Activated B cell treated with CpG ODN at 0.5 μM for 24 hours (primary cell): ENCODE data around the gene KMO. TPM values are rescaled to one million over a fixed set of nuclear protein-coding genes. Genes with fewer than 3 reads are reported as not detected.

Experiments used
- ATAC-seq: fragments of 200-7000 bp; cut with Tn5 transposase; one replicate; pipeline ENCODE4 v1.10.0; 2021; ENCODE audit warnings: low read depth, mild to moderate bottlenecking, moderate library complexity
- CTCF ChIA-PET: fragments of 350-600 bp; sonication (Branson Sonifier 250); formaldehyde crosslinking; loops from one replicate; lab custom pipeline; 2021; ENCODE audit warnings: antibody characterized with exemption; lab: Charles Lee
- POLR2A ChIA-PET: fragments of 350-600 bp; sonication (Branson Sonifier 250); formaldehyde crosslinking; loops from one replicate; lab custom pipeline; 2021; ENCODE audit warnings: antibody characterized with exemption; lab: Charles Lee
- DNase-seq: peaks from one replicate; pipeline ENCODE4 v3.0.0; 2022
- H3K27ac Mint-ChIP-seq: one replicate; pipeline ENCODE4 v1.8.0; 2020; ENCODE audit warnings: mixed read lengths
- H3K27me3 Mint-ChIP-seq: one replicate; pipeline ENCODE4 v1.8.0; 2021; ENCODE audit warnings: mixed read lengths
- H3K36me3 Mint-ChIP-seq: one replicate; pipeline ENCODE4 v1.8.0; 2021; ENCODE audit warnings: low read depth, mixed read lengths
- H3K4me1 Mint-ChIP-seq: one replicate; pipeline ENCODE4 v1.8.0; 2021; ENCODE audit warnings: mixed read lengths
- H3K4me3 Mint-ChIP-seq: one replicate; pipeline ENCODE4 v1.8.0; 2020; ENCODE audit warnings: mild to moderate bottlenecking, mixed read lengths
- H3K9me3 Mint-ChIP-seq: one replicate; pipeline ENCODE4 v1.8.0; 2020; ENCODE audit warnings: mixed read lengths
- intact Hi-C: fragments of 100-400 bp; cut with micrococcal nuclease; formaldehyde crosslinking; loops from one replicate; pipeline ENCODE4 v1.15.1; 2024
- total RNA-seq: library from RNA; stranded (reverse); gene quantifications from 2 replicates; pipeline ENCODE4 v1.2.3, GENCODE V29; 2022
- TF ChIP-seq, protein P1 (sequence below): fragments of 200-600 bp; IDR thresholded peaks from one replicate; pipeline ENCODE4 v1.8.0; 2022; ENCODE audit warnings: antibody characterized with exemption, mild to moderate bottlenecking

The KMO gene
- total RNA-seq, 1 donor from 2014 or later: 53.6 TPM

DNA sequence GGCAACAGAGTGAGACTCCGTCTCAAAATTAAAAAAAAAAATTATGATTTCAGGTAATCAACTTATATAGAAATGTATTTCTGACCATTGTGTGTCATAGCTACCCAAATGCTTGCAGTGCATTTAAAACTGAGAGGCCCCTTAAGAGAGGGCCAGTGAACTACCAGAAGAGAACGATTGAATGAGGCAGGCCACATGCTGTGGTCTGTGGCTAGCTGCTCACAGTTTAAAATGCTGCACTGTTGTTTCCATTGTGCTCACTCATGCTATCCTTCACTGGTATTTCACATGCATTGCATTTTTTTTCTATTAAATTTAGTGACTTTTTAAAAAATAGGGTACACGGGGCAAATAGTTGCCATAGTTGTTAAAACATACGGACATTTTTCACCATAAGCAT, 82.0 kb downstream of the KMO start:
- POLR2A ChIA-PET: no interaction called here
- no peak overlapping the region for H3K27ac Mint-ChIP-seq
- DNase-seq (no peak), ATAC-seq (no peak)
- TF ChIP-seq, protein P1, sequence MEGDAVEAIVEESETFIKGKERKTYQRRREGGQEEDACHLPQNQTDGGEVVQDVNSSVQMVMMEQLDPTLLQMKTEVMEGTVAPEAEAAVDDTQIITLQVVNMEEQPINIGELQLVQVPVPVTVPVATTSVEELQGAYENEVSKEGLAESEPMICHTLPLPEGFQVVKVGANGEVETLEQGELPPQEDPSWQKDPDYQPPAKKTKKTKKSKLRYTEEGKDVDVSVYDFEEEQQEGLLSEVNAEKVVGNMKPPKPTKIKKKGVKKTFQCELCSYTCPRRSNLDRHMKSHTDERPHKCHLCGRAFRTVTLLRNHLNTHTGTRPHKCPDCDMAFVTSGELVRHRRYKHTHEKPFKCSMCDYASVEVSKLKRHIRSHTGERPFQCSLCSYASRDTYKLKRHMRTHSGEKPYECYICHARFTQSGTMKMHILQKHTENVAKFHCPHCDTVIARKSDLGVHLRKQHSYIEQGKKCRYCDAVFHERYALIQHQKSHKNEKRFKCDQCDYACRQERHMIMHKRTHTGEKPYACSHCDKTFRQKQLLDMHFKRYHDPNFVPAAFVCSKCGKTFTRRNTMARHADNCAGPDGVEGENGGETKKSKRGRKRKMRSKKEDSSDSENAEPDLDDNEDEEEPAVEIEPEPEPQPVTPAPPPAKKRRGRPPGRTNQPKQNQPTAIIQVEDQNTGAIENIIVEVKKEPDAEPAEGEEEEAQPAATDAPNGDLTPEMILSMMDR: no peak
- H3K4me3 Mint-ChIP-seq: no peak overlapping the region
- H3K36me3 Mint-ChIP-seq: peaks cover 15% of the 10 kb centered on the region
- CTCF ChIA-PET: no interaction called here
- H3K9me3 Mint-ChIP-seq: no peaks in the 10 kb centered on the region
- no peaks in the 10 kb centered on the region for H3K27me3 Mint-ChIP-seq
- peaks cover 2% of the 10 kb centered on the region for H3K4me1 Mint-ChIP-seq
- intact Hi-C loops: no loop called here

DNA sequence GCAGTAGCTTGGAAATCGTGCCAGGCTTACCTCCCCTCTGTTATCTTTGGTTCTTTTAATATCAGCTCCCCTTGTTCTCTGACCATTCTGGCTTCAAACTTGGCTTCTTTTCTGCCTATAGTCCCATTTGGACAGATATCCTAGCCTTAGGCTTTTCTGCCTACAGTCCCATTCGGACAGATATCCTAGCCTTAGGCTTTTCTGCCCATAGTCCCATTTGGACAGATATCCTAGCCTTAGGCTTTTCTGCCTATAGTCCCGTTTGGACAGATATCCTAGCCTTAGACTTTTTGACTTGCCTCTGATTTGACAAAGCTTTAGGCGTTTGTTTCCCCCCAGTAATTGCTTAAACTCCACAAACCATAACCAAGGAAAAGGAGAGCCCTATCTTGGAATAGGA, 82.4 kb downstream of the KMO start:
- peaks cover 15% of the 10 kb centered on the region for H3K36me3 Mint-ChIP-seq
- intact Hi-C loops: no loop called here
- H3K27ac Mint-ChIP-seq: no peak overlapping the region
- no peak for ATAC-seq
- no peak for DNase-seq
- CTCF ChIA-PET: no interaction called here
- no peaks in the 10 kb centered on the region for H3K27me3 Mint-ChIP-seq
- peaks cover 2% of the 10 kb centered on the region for H3K4me1 Mint-ChIP-seq
- TF ChIP-seq, protein P1: no peak
- no peak overlapping the region for H3K4me3 Mint-ChIP-seq
- POLR2A ChIA-PET: no interaction called here
- H3K9me3 Mint-ChIP-seq: no peaks in the 10 kb centered on the region

DNA sequence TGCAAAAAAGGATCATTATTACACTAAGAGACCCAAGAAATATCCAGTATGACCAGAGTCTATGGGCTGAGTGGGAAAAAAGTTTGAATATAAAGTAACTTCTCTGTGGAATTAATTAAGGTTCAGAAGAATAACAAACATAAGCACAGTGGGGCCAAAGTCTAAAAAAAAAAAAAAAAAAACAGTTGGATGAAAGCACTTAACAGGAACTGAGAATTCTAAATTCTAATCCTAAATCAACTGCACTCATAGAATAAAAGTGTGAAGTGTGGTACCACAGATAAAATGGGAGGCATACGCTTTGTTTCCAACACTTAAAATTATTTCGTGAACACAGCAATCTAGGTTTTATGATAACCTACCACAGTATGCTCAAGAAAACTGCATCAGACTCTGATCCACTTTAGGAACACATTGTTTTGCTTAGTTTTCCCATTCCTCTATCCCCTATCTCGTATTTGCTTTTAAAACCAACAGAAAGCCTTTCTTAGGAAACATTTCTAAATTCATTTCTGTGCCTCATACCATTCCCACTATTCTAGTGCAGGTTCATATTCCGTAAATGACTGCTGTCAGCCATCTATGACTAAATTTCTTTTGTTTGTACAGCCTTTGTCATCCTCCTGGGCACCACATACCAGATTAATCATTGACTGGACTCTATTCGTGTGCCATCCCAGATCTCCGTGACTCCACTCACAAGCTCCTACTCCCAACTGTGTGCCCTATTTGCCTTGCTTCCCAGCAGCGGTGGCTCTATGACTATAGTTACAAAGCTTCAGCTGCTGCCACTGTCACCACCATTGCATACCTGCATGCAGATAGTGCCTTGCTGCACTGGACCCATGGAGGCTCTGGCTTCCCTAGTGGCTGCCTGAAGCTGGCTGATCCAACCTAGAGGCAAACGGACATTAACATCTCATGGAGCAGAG, 83.1 kb downstream of the KMO start:
- H3K27ac Mint-ChIP-seq: no peak overlapping the region
- ChIA-PET POLR2A (interaction anchor here (0.6 kb wide), 1 partner anchor 50 kb away, joined by 4 read pairs; no protein-coding TSS in a partner anchor), CTCF (no interaction called here)
- DNase-seq (no peak), ATAC-seq (no peak)
- TF ChIP-seq, protein P1: no peak
- peaks cover 15% of the 10 kb centered on the region for H3K36me3 Mint-ChIP-seq
- no peaks in the 10 kb centered on the region for H3K9me3 Mint-ChIP-seq
- intact Hi-C loops: no loop called here
- peaks cover 2% of the 10 kb centered on the region for H3K4me1 Mint-ChIP-seq
- H3K27me3 Mint-ChIP-seq: no peaks in the 10 kb centered on the region
- no peak overlapping the region for H3K4me3 Mint-ChIP-seq

DNA sequence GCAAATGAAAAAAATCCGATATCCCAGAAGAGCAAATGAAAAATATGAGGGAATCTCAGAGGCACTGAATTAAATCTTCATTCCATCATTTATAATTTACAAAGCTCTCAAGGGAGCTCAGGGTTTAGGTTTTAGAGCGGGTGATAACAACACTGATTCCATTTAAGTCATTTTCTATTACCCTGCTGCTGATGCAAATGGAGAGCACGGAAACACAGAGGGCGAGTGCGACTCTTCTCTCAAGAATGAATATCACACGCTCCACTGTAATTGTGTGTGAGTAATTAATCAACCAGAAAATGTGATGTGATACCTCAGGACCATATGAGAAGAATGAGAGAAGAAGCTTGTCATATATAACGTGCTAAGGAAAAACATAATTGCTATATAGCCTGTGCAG, 85.2 kb downstream of the KMO start:
- H3K27me3 Mint-ChIP-seq: no peaks in the 10 kb centered on the region
- DNase-seq (no peak), ATAC-seq (no peak)
- peaks cover 10% of the 10 kb centered on the region for H3K4me1 Mint-ChIP-seq
- peaks cover 27% of the 10 kb centered on the region for H3K36me3 Mint-ChIP-seq
- ChIA-PET POLR2A (no interaction called here), CTCF (interaction anchor here (0.8 kb wide), 1 partner anchor 10 kb away, joined by 3 read pairs; no protein-coding TSS in a partner anchor)
- no peak overlapping the region for H3K4me3 Mint-ChIP-seq
- no peak overlapping the region for H3K27ac Mint-ChIP-seq
- intact Hi-C loops: no loop called here
- TF ChIP-seq, protein P1: no peak
- no peaks in the 10 kb centered on the region for H3K9me3 Mint-ChIP-seq

DNA sequence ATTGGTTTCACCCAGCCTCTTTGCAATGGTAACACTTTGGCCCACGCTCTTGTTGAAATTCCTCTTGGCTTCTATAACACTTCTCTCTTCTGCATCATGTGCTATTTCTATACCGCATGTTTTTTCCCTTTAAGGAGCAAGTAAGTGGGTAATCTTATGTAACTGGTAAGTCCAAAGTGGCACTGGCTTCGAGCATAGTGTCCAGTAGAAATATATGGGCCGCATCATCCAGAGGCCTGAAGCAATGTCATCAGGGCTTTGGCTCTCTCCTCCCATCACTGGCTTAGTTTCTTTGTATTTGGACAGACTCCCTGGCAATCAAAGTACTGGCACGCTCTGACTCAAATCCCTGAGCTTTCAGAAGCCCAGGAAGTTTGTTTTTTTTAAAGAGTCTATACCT, 90.5 kb downstream of the KMO start:
- TF ChIP-seq, protein P1: no peak
- Mint-ChIP-seq H3K9me3 (no peaks in the 10 kb centered on the region), H3K27ac (no peak overlapping the region), H3K36me3 (peaks cover 32% of the 10 kb centered on the region), H3K4me3 (no peak overlapping the region), H3K4me1 (peaks cover 16% of the 10 kb centered on the region), H3K27me3 (no peaks in the 10 kb centered on the region)
- ATAC-seq (no peak), DNase-seq (no peak)
- CTCF ChIA-PET: interaction anchor here (1.3 to 3.5 kb wide), 2 partner anchors 11 to 225 kb away, joined by 3 to 18 read pairs; no protein-coding TSS in a partner anchor
- POLR2A ChIA-PET: no interaction called here
- intact Hi-C loops: no loop called here
